Endothelial cell (in vitro differentiated cells): ENCODE results near the gene RPL34. TPM values are rescaled to one million over a fixed set of nuclear protein-coding genes. Genes with fewer than 3 reads are reported as not detected.

ENCODE experiments used
- DNase-seq: peaks from one replicate; pipeline ENCODE4 v3.0.0; 2021; ENCODE audit warnings: low spot score
- H3K27ac Mint-ChIP-seq: one replicate; pipeline ENCODE4 v1.8.0; 2021; ENCODE audit warnings: mixed read lengths, inconsistent platforms; ENCODE audit not compliant: unreplicated experiment
- H3K27me3 Mint-ChIP-seq: one replicate; pipeline ENCODE4 v1.8.0; 2021; ENCODE audit warnings: mild to moderate bottlenecking, moderate library complexity, mixed read lengths, inconsistent platforms; ENCODE audit not compliant: unreplicated experiment
- H3K36me3 Mint-ChIP-seq: one replicate; pipeline ENCODE4 v1.8.0; 2021; ENCODE audit warnings: mild to moderate bottlenecking, low read depth, mixed read lengths, inconsistent platforms; ENCODE audit not compliant: unreplicated experiment
- H3K4me1 Mint-ChIP-seq: one replicate; pipeline ENCODE4 v1.8.0; 2021; ENCODE audit warnings: mild to moderate bottlenecking, mixed read lengths, inconsistent platforms; ENCODE audit not compliant: unreplicated experiment
- H3K4me3 Mint-ChIP-seq: one replicate; pipeline ENCODE4 v1.8.0; 2021; ENCODE audit warnings: mild to moderate bottlenecking, mixed read lengths, inconsistent platforms; ENCODE audit not compliant: unreplicated experiment
- H3K9me3 Mint-ChIP-seq: one replicate; pipeline ENCODE4 v1.8.0; 2021; ENCODE audit warnings: mixed read lengths, inconsistent platforms; ENCODE audit not compliant: unreplicated experiment
- total RNA-seq: library from RNA; stranded (reverse); fragmentation: NEBNext Ultra II Directional; extraction: Animal tissue kit (Norgen Biotek cat#: 25700); gene quantifications from one replicate; pipeline ENCODE4 v1.2.1, GENCODE V29; 2021; ENCODE audit not compliant: unreplicated experiment
- TF ChIP-seq, protein P1 (sequence below): fragments of 200-600 bp; sonication (generic); IDR thresholded peaks from one replicate; pipeline ENCODE4 v1.5.0; 2021; ENCODE audit warnings: antibody characterized with exemption; ENCODE audit not compliant: unreplicated experiment

RPL34 gene
- total RNA-seq, 1 donor from 2014 or later: 1,233 TPM

DNA sequence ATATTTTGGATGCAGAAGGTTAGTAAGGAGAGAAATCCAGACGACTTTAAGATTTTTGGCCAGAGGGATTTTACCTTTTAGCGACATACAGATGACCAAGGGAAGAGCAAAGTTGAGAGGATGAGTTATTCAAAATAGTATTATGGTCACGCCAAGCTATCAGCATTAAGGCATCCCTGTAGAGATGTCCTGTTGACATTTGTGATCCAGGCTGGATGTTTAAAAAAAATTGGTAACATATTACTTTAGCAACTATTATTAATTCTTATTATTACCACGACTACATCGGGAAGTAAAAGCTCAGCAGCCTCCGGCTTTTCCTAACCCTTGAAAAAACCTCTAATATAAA, 29.5 kb downstream of the RPL34 start:
- Mint-ChIP-seq H3K9me3 (no peaks in the 10 kb centered on the region), H3K27ac (peak overlapping the region; percentile 99), H3K36me3 (no peaks in the 10 kb centered on the region), H3K4me3 (peak overlapping the region; percentile 86), H3K4me1 (peaks cover 31% of the 10 kb centered on the region), H3K27me3 (peaks cover 6% of the 10 kb centered on the region)
- DNase-seq: no peak
- TF ChIP-seq, protein P1, sequence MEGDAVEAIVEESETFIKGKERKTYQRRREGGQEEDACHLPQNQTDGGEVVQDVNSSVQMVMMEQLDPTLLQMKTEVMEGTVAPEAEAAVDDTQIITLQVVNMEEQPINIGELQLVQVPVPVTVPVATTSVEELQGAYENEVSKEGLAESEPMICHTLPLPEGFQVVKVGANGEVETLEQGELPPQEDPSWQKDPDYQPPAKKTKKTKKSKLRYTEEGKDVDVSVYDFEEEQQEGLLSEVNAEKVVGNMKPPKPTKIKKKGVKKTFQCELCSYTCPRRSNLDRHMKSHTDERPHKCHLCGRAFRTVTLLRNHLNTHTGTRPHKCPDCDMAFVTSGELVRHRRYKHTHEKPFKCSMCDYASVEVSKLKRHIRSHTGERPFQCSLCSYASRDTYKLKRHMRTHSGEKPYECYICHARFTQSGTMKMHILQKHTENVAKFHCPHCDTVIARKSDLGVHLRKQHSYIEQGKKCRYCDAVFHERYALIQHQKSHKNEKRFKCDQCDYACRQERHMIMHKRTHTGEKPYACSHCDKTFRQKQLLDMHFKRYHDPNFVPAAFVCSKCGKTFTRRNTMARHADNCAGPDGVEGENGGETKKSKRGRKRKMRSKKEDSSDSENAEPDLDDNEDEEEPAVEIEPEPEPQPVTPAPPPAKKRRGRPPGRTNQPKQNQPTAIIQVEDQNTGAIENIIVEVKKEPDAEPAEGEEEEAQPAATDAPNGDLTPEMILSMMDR: no peak

DNA sequence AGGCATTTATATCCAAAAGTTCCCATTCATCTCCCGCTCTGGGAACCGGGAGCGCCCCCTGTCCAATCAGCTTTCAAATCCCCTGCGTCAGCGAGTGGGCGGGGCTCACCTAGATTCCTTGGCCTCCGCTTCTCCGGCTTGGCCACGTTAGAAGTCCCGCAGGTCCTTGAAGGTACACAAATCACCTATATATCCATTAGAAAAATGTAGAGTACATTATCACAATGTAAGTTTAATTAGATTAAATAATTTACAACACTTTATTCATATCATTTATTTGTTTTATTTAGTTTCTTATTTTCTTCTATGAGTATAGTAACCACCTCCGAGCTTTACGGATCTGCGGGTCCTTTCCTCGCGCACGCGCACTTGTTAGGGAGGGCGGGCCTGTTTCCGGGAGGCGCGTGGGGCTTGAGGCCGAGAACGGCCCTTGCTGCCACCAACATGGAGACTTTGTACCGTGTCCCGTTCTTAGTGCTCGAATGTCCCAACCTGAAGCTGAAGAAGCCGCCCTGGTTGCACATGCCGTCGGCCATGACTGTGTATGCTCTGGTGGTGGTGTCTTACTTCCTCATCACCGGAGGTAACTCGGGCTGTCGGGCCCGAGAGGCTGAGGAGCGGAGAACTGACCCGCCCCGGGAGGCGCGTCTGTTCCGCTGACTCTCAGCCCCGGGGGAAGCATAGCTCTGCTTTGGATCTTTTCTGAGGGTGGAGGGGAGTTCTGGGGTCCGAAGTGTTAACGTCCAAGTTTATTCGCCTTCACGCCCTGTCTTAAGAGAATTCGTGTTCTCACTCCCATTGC, 30.0 kb downstream of the RPL34 start, which contains the start of gene OSTC:
Gene OSTC (plus strand): TSS at position 388 of the 802 bp plus-strand sequence. CDS start 57 bp downstream, at position 445.
- Mint-ChIP-seq H3K36me3 (no peaks in the 10 kb centered on the region), H3K27me3 (peaks cover 6% of the 10 kb centered on the region), H3K4me1 (peaks cover 31% of the 10 kb centered on the region), H3K9me3 (no peaks in the 10 kb centered on the region), H3K27ac (peak within 1 kb of the TSS; percentile 99), H3K4me3 (peak within 1 kb of the TSS; percentile 100)
- TF ChIP-seq, protein P1: no peak
- DNase-seq: peak; percentile 92

DNA sequence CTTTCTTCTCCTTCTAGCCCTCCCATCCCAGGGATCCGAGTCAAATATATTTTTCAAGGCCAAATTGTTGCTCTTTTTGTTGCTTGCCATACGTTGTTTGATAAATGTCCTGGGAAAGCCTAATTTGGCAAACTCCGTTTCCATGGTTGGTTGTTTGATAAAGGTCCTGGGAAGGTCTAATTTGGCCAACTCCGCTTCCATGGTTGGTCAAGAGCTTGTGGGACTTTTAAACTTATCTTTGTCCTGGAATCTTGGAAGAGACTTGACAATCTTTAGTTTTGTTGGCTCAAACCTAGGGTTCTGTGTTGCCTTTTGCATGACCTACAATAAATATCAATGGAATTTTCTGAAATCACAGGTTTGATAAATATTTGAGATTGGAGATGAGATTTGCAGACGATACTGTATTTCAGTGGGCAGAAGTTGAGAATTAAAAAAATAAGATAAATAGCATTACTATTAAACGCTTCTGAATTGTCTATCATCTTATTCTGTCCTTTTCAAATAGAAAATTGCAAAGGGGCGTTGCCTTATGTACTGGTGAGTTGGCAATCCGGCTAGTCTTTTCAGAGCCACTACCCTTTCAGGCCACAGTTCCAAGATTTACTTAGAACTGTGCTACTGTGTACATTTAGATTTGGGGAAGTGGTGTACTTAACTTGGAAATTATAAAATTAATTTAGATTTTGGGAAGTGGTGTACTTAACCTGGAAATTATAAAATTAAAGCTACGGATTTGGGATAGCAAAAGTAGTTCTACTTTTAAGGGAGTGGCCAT, 30.8 kb downstream of the RPL34 start:
- peak overlapping the region; percentile 99 for H3K27ac Mint-ChIP-seq
- no peak for DNase-seq
- peaks cover 6% of the 10 kb centered on the region for H3K27me3 Mint-ChIP-seq
- no peaks in the 10 kb centered on the region for H3K9me3 Mint-ChIP-seq
- no peaks in the 10 kb centered on the region for H3K36me3 Mint-ChIP-seq
- H3K4me1 Mint-ChIP-seq: peaks cover 31% of the 10 kb centered on the region
- TF ChIP-seq, protein P1: no peak
- H3K4me3 Mint-ChIP-seq: peak overlapping the region; percentile 100

DNA sequence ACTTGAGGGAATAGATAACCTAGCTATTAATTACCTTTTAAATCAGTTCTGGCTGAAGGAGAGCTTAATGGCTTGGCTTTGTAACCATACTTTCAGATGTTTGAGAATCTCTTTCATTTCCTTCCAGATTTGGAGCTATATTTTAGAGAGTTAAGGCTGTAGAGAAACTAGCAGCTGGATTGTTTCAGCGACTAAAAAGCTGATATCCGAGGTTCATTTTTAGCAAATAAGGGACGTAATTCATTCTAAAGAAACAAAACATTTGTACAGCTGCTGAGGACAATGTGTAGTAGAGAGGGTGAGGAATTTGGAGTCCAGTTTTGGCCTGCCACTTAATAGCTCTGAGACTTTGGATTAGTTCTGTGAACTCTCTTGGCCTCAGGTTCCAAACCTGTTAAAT, 42.3 kb downstream of the RPL34 start:
- Mint-ChIP-seq H3K27ac (no peak overlapping the region), H3K27me3 (peaks cover 3% of the 10 kb centered on the region), H3K36me3 (peaks cover 6% of the 10 kb centered on the region), H3K4me1 (no peaks in the 10 kb centered on the region), H3K9me3 (no peaks in the 10 kb centered on the region), H3K4me3 (no peak overlapping the region)
- TF ChIP-seq, protein P1: no peak
- DNase-seq: no peak
